ENCODE results near the gene SV2C.

- TF ChIP-seq CTCF (IDR thresholded peaks at IDR 0.05; ENCODE audit: low read length), result no peak
- no peak for TF ChIP-seq EZH2 (optimal IDR thresholded peaks at IDR 0.05; ENCODE audit: low read depth, low read length)
- no peak for TF ChIP-seq EZH2phosphoT487 (IDR thresholded peaks at IDR 0.05; ENCODE audit: low read length)
Observed at GRCh38 chr5:76099286-76099702, 16.1 kb downstream of the SV2C start.
